ENCODE measurements around the gene ABCD2.
"Not testable (repeated sequence)": the region's sequence is repeated elsewhere in the genome, so short reads cannot be mapped to it uniquely, and the experiment has no call there.

Gene ABCD2

DNA sequence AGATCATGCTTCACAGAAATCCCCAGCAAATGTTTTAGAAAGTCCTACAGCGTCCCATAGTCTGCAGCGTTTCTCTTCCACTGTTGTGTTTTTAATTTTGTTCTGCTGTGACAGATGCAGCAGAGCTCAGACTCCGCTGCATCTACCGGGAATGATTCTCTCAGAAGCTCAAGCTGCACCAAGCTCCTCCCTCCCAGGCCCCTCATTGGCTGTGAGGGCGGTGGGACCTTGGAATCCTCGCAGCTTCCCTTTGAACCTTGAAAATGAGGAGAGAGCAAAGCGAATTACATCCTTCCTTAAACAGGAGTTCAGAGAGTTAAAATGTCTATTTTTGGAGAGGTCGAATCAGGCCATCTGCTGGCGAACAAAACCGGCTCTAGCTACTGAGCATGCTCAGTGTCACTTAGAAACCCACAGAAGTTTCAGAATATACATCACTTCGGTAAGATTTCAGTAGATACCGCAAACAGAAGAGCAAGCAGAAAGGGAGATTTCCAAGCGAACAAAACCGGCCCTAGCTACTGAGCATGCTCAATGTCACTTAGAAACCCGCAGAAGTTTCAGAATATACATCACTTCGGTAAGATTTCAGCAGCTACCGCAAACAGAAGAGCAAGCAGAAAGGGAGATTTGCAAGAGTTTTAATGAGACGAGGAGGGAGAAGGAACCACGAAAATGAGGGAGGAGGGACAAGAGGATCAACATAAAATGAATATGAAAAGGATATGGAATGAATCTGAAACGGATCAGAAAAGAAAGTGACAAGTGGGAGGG is at the start of gene ABCD2:
TSS of gene ABCD2 (minus strand) at position 144 of the 774 bp plus-strand sequence. CDS start 188 bp downstream, outside the sequence.
- peak; percentile 68 for DNase-seq

DNA sequence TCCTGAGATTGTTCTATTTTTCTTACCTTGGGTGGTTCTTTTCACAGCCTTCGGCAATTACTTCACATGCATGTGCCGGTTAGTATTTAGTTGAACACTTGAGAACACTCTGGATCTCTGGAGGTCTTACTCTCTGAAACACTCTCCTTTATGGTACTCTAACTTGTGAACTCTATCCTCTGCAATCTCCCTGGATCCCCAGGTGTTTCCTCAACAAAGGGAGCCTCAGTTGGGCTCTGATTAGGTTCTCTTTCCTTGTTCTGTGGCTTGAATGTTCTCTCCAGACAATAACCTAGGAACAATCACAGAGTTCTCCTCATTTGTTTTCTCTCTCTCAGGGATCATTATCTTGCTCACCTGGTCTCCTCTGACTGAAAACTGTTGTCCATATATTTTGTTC is 40.5 kb upstream of the ABCD2 start:
- DNase-seq: no peak

DNA sequence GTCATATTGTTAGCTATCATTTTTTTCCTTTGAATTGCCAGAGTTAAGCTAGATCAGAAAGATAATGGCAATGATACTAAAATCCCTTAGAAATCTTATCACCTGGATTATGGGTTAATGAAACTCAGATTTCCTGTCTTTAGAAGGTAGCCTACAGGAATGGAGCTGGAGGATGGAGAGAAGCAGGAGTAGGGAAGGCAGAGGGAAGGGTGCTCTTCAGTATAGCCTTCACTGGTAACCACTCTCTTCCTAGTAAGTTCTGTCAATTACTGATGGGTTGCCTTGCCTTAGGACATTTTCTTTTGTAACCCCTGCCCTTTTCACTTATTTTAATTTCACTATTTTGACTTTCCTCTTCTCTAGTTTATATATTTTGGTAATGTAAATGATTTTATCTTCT is 27.8 kb upstream of the ABCD2 start:
- no peak for DNase-seq

DNA sequence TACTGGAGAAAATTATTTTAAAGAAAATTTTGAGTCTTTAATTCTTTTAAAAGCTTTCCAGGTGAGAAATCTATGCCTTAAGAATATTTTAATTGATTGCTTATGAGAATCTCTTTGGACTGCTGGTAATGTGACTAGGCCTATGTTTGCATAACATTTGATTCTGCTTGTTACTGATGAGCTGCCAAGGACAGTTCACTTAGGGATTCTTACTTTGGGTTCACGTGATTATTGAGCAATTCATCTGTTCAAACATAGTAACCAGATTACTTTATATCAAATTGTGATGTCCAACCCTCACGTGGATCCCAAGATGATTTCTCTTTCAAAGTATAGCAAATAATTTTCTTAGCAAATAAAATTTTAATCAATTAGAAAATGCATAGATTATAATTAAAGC is 27.4 kb upstream of the ABCD2 start:
- no peak for DNase-seq

DNA sequence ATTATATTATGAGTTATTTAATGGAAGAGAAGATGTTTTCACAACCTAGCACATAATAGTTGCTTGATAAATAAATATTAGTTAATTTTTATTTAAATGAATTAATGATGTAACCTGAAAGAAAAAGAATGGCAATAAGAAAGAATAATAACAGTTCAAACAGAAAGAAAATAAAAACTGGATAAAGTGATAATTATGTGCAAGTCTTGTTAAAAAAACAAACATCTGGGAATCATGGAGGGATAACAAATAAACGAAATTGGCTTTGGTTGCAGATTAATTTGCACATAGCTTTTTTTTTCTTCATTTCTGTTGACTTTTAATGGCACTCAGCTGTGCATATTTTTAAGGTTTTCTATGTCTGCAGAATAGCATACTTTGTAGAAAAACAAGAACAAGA is 23.4 kb upstream of the ABCD2 start:
- DNase-seq: no peak

DNA sequence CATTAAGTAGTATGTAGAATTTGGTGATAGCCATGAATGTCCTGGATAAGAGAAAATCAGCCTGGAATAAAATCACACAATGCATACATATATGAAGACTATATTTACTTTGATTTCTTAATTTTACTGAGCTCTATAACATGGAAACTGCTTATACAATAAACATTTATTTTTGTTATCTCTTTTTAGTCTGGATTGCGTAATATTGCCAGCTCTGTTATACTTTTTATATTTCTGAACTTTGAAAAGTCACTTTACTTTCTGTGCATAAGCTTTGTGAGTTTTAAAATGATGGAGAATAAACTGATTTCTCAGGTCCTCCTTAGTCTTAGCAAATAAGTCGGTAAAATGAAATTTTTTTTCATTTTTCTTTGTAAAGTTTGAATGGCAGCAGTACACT is 19.2 kb upstream of the ABCD2 start:
- DNase-seq: no peak

DNA sequence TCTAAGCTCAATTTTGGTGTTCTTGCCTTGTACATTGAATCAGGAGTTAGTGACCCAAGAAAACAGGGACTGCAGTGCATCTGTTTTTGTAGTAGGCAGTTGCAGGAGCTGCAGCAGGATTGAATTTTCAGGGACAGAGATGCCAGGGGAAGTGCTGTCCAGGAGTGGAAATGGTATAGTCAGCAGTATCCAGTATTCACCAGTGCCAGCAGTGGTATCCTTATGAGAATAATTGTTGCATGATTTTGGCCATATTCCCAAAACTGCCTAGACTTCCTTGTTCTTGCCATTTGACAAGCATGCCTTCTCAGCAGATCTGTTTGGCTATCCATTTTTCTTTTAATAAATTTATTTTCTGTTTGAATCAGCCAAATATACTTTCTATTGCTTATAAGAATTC is 18.6 kb upstream of the ABCD2 start:
- no peak for DNase-seq

DNA sequence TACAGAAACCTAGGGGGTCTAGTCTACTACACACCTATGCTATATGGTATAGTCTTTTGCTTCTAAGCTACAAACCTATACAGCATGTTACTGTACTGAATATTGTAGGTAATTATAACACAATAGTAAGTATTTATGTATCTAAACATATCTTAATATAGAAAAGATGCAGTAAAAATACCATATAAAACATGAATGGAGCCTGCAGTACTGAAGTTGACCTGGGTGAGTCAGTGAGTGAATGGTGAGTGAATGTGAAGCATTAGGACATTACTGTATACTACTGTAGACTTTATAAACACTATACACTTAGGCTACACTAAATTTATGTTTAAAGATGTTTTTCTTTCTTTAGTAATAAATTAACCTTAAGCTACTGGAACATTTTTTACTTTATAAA is 13.1 kb upstream of the ABCD2 start:
- DNase-seq: no peak

DNA sequence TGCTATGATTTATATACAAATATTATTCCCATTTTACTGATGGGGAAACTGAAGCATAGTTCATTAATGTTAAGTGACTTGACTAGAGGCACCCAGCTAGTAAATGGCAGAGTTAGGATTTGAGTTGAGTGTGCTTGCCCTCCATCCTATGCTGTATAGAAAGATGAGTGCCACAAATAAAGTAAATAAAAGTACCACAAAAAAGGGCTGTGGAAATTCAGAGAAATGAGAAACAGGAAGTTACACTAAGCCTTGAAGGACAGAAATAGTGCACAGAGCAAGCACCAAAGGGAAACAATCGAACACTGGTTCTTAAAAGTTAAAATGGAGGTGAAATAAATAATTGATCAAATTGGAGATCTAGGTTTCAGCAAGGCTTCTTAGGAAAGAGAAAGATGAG is 9.2 kb upstream of the ABCD2 start:
- DNase-seq: no peak

DNA sequence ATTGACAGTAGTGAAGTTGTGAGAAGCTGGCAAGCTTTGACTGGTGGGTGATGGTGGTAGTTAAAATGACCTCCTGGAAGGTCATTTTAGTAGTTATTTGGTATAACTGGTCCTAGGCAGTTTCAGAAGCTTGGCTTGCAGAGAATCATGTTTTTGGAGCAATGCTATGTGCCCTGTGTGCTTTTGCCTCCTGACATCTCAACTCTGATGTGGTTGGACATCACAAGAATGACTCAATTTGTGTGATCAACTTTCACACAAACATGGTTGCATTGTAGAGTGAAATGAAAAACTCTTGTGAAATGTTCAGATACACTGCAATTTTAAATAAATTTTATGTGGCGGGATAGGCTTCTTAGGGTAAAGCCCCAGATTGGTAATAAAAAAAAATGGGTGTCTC is 8.3 kb upstream of the ABCD2 start:
- DNase-seq: no peak

DNA sequence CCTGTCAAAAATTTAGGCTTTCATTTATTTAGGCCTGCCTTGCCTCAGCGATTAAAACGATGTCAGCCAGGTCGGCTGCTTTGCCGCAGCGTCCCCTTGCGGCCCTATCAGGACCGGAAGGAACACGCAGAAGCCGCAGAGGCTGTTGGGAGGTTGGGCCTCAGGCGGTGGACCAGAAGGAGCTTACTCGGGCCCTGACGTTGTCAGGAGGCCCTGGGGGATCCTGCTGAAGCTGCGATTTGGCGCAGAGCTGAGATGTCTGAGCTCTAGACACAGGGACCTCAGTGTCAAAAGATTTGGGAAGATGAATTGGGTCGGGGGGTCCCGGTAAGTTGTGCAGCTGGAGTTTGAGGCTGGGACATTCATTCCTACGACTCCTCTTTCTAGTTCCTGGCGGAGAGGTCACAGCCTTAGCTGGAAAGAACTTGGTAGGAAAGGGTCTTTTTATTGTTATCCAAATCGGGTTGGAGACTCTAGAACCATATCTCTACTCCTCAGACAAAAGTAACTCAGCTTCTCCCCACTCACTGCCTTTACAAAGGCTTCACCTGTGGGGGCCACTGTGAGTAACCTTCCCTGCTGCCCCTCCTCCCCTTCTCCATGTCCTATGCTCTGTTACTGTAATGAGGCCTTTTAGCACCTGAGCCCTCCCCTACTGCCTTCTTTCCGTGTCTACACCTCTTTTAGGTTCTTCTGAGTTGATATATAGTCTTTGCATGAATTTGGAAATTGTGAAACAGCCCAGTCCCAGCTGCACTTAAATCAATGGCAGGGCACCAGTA is 6.6 kb upstream of the ABCD2 start:
- no peak for DNase-seq

DNA sequence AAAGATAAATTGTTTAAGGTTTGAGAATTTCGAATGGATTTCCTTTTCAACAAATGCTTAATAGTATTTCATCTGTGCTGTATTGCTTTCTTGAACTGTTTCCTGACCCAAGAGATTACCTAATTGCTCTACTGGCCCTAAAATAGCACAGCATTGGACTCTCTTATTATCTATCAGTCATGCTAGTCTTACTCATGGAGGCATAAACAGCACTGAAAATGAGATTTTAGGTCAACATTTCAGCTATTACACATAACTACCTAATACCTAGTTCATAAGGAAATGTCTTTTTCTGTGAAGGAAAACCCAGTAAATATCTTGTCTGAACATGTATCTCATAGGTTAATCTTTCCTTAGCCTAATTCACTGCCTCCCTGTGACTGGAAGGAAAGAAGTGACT is 4.3 kb upstream of the ABCD2 start:
- DNase-seq: no peak

DNA sequence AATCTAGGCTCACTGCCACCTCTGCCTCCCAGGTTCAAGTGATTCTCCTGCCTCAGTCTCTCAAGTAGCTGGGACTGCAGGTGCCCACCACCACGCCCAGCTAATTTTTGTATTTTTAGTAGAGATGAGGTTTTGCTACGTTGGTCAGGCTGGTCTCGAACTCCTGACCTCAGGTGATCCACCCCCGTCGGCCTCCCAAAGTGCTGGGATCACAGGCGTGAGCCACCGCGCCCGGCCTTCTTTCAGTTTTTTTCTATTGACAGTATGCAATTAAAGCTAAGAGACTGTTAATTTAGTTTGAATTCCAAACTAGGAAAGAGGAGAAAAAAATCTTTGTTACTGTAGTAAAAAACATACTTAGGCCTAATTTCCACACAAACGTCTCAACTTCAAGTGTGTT is 3.6 kb upstream of the ABCD2 start:
- DNase-seq: not testable (repeated sequence)

DNA sequence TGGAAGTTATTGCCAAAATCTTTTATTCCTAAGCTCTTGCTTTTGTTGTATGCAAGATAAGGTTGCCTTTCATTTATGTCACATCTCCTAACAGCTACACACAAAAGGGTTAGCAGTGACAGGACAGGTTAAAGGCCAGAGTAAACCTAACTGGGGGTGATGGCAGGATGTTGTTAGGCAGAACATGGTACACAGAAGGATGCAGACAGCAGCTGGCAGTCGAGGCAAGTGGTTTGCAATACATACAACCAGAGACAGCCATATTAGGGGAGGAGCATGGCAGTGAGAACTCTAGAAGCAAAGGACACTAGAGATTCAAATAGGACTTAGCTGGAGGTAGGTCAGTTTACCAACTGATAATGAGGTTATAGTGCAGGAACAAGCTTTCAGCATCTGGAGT is 2.7 kb upstream of the ABCD2 start:
- no peak for DNase-seq

DNA sequence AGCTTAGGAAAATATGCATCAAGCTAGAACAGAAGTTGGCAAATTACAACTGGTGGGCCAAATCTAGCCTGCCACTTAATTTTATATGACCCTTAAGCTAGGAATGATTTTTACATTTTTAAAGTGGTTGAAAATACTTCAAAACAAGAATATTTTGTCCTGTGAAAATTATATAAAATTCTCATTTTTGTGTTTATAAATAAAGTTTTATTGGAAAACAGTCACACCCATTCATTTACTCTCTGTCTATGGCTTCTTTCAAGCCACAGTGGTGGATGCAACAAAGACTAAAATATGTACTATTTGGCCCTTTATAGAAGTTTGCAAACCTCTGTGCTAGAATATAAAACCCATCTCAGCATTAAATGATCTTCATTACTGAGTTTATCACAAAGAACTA is 2.1 kb upstream of the ABCD2 start:
- DNase-seq: no peak

DNA sequence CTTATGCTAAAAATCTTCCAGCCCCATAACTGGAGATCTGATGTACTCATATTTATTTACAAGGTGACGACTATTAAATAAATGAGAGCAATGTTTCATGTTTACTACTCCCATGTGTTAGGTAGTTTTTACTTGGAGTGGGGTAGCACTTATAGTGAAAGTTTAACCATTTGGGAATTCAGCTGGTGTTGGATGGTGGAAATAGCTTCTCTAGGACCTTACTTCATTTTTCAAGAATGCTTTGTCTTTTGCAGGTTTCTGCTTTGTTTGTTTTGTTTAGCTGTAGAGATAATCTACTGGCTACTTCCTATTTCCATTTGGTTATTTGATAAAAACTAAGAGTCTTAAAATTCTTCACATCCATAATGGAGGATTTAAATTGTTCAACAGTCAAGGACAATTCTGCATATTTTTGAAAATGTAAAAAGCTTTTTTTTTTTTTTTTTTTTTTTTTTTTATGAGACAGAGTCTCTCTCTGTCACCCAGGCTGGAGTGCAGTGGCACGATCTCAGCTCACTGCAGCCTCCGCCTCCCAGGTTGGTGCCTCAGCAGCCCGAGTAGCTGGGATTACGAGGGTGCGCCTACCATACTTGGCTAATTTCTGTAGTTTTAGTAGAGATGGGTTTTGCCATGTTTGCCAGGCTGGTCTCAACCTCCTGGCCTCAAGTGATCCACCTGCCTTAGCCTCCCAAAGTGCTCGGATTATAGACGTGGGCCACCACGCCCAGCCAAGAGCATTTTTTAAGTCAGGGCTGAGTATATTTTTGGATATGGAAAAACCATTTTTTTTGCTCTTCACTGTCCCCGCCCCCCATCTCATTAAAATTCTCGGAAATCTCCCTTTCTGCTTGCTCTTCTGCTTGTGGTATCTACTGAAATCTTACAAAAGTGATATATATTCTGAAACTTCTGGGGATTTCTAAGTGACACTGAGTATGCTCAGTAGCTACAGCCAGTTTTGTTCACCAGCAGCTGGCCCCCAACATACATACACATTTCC is 1.4 kb upstream of the ABCD2 start:
- DNase-seq: peak; percentile 55

DNA sequence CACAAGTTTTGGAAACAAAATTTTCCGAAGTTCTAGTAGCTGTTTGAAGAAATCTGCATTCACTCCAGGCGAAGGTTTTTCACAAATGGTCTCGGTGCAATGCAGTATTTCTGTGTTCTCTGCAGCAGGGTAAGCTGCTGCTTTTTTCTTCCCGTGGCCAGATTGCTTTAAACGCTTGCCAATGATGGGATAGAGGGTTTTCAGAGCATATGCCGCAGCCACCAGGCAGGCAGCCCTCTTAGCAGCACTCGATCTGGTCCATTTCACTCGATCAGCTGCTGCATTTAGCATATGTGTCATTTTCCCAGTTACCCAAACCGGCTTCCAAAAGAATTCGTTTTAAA is 315 bp downstream of the ABCD2 start:
- peak; percentile 33 for DNase-seq

DNA sequence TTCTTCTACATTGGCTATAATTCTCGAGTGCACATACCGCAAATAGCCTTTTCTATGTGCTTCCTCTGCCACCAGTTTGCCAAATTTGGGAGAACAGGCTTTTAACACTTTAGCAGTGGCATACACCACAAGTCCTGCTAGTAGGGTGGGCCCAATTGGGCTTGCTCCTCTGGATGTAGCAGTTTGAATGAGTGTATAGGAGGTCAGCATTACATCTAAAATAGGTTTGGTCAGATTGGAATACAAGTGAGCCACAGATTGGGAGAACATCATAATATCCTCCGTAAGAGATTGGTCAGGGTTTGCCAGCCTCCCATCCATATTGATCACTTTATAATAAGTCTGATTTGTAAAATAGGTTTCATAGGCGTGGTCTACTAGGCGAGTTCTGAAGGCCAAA is 902 bp downstream of the ABCD2 start:
- DNase-seq: no peak

DNA sequence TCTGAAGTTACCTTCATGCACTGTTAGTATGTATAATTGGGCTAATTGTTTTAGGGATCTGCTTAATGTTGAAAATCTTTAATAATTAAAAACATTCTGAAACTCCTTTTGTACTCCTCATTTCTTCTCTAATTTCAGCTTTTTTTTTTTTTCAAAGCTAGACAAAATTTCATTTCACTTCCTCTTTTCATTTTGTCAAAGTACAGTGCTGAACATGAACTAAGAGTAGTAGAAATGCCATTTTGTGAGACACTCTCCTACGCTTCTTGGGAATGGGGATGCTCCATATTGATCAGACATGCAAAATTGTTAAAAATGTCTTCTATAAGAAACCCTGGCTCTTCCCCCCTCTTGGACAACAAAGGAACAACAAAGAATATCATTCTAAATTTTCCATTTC is 1.7 kb downstream of the ABCD2 start:
- no peak for DNase-seq

DNA sequence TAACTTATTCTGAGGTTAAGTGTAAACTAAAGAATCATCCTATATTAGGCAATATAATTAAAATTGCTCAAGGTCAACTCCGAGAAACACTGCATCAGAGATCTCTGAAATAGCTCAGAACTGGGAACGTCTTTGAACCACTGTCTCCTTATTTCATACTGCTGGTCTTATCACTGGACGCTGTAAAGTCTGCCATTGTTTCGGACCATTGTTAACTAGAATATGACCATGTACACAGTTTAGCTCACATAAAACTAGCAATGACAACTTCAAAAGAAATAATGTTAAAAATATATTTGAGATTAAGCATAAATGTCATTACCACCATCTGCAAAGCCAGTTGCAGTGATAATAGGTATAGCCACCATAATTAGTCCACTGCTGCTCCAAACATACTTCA is 2.9 kb downstream of the ABCD2 start:
- DNase-seq: no peak

DNA sequence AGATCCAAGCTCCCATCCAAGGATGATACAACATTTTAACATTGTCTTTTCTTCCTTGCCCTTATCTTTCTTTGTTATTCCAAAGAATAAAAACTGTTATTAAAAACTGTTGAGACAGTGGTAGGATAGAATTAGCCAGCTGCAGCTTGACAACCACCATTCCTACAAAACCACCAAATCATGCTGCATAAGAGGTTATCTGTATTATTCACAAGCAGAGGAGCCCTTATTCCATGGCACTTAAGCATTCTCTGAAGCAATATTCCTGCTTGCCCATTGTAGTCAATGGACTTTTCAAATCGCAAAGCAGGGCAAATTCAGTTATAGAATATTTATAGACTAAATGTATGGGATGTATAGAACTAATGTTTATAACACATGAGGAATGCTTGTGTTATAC is 3.4 kb downstream of the ABCD2 start:
- DNase-seq: no peak

DNA sequence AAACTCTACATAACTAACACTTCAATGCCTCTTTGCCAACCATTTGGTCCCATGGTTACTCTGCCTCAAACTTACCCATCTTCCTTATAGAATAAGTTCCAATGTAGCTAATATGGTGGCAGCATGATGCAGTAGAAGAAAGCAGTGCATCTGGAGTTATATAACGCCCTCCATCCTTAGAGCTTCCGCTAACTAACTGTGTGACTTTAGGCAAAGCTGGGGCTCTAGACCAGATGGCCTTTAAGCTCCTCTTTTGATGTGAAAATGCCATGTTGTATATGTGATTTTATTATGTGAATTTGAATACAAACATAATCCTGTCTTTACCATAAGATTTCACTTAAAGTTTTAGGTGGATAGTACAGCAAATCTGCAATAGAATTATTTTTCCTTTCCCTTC is 6.1 kb downstream of the ABCD2 start:
- no peak for DNase-seq

DNA sequence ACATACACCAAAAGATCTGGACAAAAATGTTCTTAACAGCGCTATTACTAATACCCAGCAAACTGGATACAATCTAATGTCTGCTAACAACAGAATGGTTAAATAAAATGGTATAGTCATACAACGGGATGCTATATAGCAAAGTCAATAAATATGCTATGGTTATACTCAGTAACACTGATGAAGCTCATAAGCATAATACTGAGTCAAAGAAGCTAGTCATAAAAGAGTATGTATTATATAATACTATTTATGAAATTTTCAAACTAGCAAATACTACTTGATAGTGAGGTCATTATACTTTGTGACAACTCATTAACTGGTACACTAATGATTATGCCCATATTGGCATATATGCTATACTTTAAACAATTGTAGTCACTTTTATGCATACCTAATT is 7.4 kb downstream of the ABCD2 start:
- DNase-seq: no peak

Data from activated T-cell treated with anti-CD3 and anti-CD28 coated beads, Interleukin-2, amount 50 U/mL, for 1 hour (primary cell).